ENCODE results near the gene TMEFF2.

- TF ChIP-seq TAF1 (IDR thresholded peaks at IDR 0.05; ENCODE audit: low read depth, low read length) = no peak
- no peak for TF ChIP-seq SPI1 (IDR thresholded peaks at IDR 0.05; ENCODE audit: low read depth, low read length)
- TF ChIP-seq POLR2A (IDR thresholded peaks at IDR 0.05; ENCODE audit: low read depth, low read length) = no peak
Measured at GRCh38 chr2:192011196-192011595, 183.5 kb downstream of the TMEFF2 start.

Measured in GM12891 (cell line).